Lower leg skin (tissue), 4 donors: ENCODE results near the gene NPAS3. TPM values are rescaled to one million over a fixed set of nuclear protein-coding genes. Genes with fewer than 3 reads are reported as not detected.

Source experiments
- DNase-seq, 2 donors: peaks; one replicate each; pipeline ENCODE4 v3.0.0-alpha.2; 2019; ENCODE audit warnings: low spot score in 2 of 2
- H3K4me3 ChIP-seq: fragments of 200-600 bp; sonication (generic); 2 replicates; pipeline ENCODE4 v1.5.1; 2017; ENCODE audit warnings: mild to moderate bottlenecking, low read depth; ENCODE audit not compliant: poor library complexity, severe bottlenecking
- POLR2A ChIP-seq, 2 donors: fragments of 450-650 bp; IDR thresholded peaks; one replicate each; pipeline ENCODE4 v1.6.1; 2016 to 2017; ENCODE audit warnings: antibody characterized with exemption in 2 of 2, mild to moderate bottlenecking in 1 of 2, moderate library complexity in 1 of 2
- WGBS, 2 donors: methylation state at CpG; one replicate each; pipeline ENCODE4 v1.1.5; 2018; 5-methylcytosine and 5-hydroxymethylcytosine counted together
- intact Hi-C: fragments of 100-400 bp; cut with DNase I; formaldehyde crosslinking; loops from one replicate; pipeline ENCODE4 v1.15.0; 2023; ENCODE audit warnings: low total_unique reads
- total RNA-seq, 4 donors: library from RNA; depleted of rRNA; stranded (reverse); fragments of >200 nt; gene quantifications; one replicate each; pipeline ENCODE4 v1.1.0, GENCODE V29; 2016
- TF ChIP-seq, protein P1 (sequence below), 3 donors: fragments of 450-650 bp; IDR thresholded peaks; one replicate each; pipeline ENCODE4 v1.5.1; 2016; ENCODE audit warnings: antibody characterized with exemption in 3 of 3, mild to moderate bottlenecking in 3 of 3, moderate library complexity in 2 of 3

The NPAS3 gene
- total RNA-seq, 4 donors from 2014 or later: 0.25 to 0.29 TPM; not detected in 2

GRCh38 chr14:33847066-33847465 lies 908.4 kb downstream of the NPAS3 start:
- H3K4me3 ChIP-seq: no peak overlapping the region
- 56 to 68% methylated on average over 1 of the region's 1 CpG for WGBS, 2 donors
- DNase-seq: no peak
- intact Hi-C loops: loop anchor here (10.0 kb wide), 1 partner anchor 248 kb away; no protein-coding TSS in a partner anchor
- TF ChIP-seq, protein P1, sequence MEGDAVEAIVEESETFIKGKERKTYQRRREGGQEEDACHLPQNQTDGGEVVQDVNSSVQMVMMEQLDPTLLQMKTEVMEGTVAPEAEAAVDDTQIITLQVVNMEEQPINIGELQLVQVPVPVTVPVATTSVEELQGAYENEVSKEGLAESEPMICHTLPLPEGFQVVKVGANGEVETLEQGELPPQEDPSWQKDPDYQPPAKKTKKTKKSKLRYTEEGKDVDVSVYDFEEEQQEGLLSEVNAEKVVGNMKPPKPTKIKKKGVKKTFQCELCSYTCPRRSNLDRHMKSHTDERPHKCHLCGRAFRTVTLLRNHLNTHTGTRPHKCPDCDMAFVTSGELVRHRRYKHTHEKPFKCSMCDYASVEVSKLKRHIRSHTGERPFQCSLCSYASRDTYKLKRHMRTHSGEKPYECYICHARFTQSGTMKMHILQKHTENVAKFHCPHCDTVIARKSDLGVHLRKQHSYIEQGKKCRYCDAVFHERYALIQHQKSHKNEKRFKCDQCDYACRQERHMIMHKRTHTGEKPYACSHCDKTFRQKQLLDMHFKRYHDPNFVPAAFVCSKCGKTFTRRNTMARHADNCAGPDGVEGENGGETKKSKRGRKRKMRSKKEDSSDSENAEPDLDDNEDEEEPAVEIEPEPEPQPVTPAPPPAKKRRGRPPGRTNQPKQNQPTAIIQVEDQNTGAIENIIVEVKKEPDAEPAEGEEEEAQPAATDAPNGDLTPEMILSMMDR (IDR thresholded peaks at IDR 0.05): no peak
- no peak for TF ChIP-seq POLR2A (IDR thresholded peaks at IDR 0.05)

- H3K4me3 ChIP-seq: no peak overlapping the region
- WGBS, 2 donors: 90 to 93% methylated on average over 5 of the region's 5 CpGs
- TF ChIP-seq, protein P1 (IDR thresholded peaks at IDR 0.05): no peak
- no peak for TF ChIP-seq POLR2A (IDR thresholded peaks at IDR 0.05)
- intact Hi-C loops: loop anchor here (10.0 kb wide), 1 partner anchor 247 kb away; no protein-coding TSS in a partner anchor
- DNase-seq: no peak
Observed at GRCh38 chr14:33848009-33848408, 909.3 kb downstream of the NPAS3 start.

DNA sequence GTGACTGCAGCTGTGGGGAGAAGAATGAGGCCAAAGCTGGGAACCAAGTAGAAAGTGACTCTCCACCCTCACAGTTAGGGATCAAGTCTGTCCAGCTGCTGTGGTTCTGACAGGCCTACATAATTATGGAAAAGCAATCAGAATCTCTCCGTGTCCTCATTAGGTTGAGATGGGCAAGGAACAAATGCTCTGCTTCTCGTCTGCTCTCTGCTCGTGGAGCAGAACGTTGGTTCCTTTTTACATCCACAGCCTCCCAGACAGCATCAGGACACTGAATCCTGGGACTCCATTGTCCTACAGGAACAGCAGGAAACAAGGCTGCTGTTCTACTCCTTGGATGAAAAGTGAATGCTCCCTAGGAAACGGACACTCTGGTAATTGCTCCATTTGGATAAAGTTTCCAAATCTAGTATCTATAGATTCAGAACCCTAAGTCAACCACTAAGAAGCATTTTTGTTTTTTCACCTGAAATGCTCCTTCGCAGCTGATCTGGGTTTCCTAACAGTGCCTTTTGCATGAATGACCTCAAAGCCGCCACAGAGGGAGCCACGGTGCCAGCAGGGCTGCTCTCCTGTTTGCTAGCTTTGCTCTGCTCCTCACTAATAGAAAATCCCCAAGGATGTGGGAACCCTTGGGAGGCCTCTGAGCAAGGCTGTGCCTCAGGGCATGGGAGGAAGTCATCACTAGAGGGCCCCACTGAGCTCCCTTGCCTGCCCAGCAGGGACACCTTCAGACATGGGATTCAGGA lies 910.2 kb downstream of the NPAS3 start:
- intact Hi-C loops: loop anchor here (10.0 kb wide), 1 partner anchor 246 kb away; no protein-coding TSS in a partner anchor
- 68 to 84% methylated on average over 8 of the region's 8 CpGs for WGBS, 2 donors
- H3K4me3 ChIP-seq: no peak overlapping the region
- TF ChIP-seq, protein P1 (IDR thresholded peaks at IDR 0.05): no peak
- TF ChIP-seq POLR2A (IDR thresholded peaks at IDR 0.05): no peak
- no peak for DNase-seq

GRCh38 chr14:33849455-33849801 lies 910.7 kb downstream of the NPAS3 start:
- DNase-seq: no peak
- H3K4me3 ChIP-seq: no peak overlapping the region
- TF ChIP-seq, protein P1 (IDR thresholded peaks at IDR 0.05): no peak
- no peak for TF ChIP-seq POLR2A (IDR thresholded peaks at IDR 0.05)
- intact Hi-C loops: loop anchor here (10.0 kb wide), 1 partner anchor 245 kb away; no protein-coding TSS in a partner anchor
- 97 to 100% methylated on average over 1 of the region's 1 CpG for WGBS, 2 donors

- H3K4me3 ChIP-seq: no peak overlapping the region
- intact Hi-C loops: loop anchor here (10.0 kb wide), 1 partner anchor 54 kb away; no protein-coding TSS in a partner anchor
- no peak for TF ChIP-seq POLR2A (IDR thresholded peaks at IDR 0.05)
- TF ChIP-seq, protein P1 (IDR thresholded peaks at IDR 0.05): no peak
- 86 to 87% methylated on average over 7 of the region's 7 CpGs for WGBS, 2 donors
- DNase-seq: no peak
Observed at GRCh38 chr14:33850826-33851225, 912.1 kb downstream of the NPAS3 start.
